RKO (cell line): ENCODE data around the gene GRIP1.
A peak's percentile ranks its signal among the peaks of the same experiment; 100 is the strongest.

Experiments
- DNase-seq: peaks from one replicate; pipeline ENCODE4 v3.0.0-alpha.2; 2016; ENCODE audit warnings: low spot score

The GRIP1 gene

DNA sequence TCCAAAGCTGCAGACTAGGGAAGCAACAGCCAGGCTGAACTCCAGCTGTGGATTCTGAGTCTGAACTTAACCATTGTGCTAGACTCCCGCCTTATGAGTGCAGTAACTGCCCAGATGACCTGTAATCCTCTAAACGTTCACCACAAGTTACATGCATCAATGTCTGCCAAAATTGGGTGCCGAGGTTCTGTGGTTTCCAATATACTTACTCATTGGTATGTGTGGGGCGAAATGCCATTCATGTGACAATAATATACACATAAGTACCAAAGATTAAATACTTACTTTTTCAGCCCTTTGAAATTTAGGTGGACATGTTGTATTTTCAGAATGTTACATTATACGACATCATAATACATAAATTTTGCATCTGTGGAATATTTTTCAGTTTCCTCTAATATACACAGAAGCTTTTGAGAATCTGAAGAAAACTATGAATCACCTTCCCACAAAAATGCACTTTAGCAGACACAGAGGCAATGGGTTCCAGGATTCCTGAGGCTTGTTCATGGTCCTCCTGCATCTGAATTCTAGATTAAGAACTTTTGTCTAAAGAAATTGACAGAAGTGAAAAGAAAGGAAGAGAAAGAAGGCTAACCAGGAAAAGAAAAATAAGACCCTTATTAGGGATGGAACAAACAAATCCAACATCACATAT lies 31.7 kb downstream of the GRIP1 start:
- DNase-seq: peak; percentile 68

- no peak for DNase-seq
Measured at GRCh38 chr12:66644151-66644550, 34.7 kb downstream of the GRIP1 start.

DNA sequence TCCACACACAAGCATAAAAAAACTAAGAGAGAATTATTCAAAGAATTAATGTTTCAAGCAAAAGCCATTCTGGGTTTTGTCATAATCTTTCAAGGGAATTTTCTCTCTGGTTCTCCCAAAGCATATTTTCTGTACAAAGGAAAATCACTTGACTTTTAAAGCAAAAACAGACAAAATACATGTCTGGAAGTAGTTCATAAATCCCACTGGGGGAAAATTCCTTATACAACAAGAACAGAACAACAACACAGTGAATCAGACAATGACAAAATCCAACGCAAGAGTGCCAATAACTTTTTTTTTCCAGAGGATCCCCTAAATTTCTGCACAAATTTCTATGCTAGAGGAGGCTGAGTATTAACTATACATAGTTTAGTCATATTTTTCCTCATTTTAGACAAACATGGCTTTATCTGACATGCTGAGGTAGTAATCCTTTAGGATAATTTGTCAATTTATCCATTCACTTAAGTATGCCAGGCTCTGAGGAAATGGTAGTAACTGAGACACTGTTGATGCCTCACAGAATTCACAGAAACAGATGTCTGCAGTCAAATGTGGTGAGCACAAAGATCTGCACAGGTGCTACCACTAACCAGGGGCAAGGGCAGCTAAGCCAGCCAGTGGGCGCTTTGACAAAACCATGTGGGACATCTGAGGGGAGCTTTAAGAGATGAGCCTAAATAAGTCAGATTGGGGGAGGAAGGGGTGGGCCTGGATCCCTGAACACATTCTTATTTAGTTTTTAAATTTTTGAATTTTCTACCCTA lies 38.0 kb downstream of the GRIP1 start:
- DNase-seq: no peak

GRCh38 chr12:66638666-66639065 lies 40.2 kb downstream of the GRIP1 start:
- no peak for DNase-seq

- DNase-seq: no peak
Measured at GRCh38 chr12:66637699-66638301, 41.1 kb downstream of the GRIP1 start.

DNA sequence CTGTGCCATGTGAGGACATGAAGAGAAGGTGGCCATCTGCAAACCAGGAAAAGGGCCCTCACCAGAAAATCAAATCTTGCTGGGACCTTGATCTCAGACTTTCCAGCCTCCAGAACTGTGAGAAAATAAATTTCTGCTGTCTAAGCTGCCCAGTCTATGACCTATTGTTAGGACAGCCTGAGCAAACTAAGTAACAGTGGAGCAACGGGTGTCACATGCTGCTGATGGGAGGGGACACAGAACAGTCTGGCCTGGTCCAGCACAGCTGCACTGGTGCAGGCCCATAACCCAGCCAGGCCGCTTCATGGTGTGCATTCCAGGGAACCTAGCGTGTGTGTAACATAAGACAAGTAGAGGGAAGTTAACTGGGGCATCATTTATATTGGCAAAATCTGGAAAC lies 42.1 kb downstream of the GRIP1 start:
- DNase-seq: no peak

DNA sequence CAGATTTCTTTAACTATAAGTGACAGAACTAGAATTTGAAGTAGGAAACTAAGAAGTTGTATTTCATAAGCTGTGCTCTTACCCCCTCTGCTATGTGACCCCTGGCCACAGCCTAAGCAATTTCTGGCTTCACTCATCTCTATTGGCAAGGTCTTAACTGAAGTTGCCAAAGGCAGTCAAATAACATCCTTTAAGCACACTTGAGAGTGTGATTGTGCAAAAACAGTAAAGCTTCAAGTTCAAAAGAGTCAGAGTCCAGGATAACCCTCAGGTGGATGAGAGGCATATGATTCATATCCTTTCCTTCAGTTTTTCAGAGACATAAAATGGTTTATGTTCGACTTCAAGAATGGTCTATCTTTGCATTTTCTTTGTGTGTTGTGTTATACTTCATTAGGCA lies 45.2 kb downstream of the GRIP1 start:
- no peak for DNase-seq

DNA sequence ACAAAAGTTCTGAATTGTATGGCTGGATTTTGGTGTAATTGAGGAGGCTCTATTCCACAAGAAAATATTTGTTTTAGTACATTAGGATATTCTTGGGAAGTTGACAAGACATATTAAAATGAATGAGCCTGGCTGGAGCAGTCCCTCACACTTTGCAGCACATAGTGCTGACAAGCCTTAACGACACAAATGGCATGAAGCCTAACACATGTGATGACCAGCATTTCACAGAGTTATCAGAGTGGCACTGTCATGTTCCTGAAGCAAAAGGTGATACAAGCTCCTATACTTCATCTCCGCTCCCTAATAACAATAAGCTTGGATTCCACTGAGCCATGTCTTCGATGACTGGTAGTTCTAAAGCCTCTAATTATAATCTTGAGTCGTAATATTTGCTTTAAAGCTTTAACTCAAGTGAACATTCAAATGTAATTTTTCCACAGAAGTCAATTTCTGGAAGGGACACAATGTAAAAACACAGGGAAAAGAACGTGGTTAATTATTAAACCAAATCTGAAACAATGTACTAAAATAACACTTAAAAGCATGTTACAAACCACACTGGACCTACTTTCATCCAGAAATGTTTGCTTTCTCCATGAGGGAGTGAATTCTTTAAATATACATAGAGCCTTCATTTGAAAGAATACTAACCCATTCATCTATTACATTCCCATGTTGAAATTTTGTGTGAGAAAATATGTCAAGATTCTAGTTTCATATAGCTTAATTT lies 49.6 kb downstream of the GRIP1 start:
- DNase-seq: no peak

- DNase-seq: no peak
Measured at GRCh38 chr12:66627988-66628317, 50.9 kb downstream of the GRIP1 start.

DNA sequence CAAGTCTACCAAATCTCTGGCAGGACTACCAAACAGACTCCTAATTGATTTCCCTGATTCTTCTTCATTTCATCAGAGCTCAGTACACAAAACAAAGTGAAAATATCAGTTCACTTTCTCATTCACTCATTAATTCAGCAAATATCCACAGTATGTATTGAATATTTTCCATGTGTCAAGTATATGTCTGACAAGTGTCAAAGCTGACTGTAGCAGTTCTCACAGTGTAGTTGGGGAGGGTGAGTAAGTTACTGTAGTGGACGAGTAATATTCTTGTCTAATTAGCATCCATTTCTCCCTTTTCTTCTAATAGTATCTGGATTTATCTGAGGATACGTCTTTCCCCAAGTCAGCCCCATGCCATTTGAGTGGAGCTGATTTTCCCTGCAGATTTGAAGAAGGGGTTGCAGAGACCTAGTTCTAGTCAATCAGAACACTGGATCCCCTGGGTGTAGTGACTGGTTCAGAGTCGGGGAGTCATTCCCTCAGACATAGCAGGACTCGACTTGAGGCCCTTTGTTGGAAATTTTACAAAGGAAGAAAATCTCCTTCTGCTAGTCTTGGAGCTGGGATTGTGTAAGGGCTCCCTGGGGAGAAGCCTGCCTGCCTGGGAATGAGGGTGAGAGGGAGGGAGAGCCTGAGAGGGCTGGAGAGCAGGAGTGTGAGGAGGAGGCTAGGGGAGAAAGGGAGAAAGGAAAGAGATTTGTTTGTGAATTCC lies 51.4 kb downstream of the GRIP1 start:
- DNase-seq: no peak

DNA sequence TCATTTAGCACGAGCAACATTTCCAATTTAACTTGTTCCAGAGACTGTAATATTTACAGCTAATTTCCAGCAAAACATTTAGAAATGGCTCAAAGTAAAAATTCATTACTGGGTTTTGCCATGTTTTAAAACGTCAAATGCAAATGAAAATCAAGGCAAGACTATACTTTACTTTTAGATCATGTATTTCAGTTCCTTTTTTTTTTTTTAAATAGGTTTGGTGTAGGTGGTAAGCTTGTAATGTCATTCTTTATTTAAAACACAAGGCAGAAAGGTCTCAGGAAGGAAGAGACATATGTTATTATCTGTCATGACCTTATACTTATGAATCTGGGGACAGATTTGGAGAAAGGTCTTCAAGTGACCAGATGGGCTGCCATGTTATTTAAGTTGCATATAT lies 54.1 kb downstream of the GRIP1 start:
- DNase-seq: no peak

- peak; percentile 11 for DNase-seq
Measured at GRCh38 chr12:66623455-66623854, 55.4 kb downstream of the GRIP1 start.

GRCh38 chr12:66620688-66621087 lies 58.2 kb downstream of the GRIP1 start:
- no peak for DNase-seq

DNA sequence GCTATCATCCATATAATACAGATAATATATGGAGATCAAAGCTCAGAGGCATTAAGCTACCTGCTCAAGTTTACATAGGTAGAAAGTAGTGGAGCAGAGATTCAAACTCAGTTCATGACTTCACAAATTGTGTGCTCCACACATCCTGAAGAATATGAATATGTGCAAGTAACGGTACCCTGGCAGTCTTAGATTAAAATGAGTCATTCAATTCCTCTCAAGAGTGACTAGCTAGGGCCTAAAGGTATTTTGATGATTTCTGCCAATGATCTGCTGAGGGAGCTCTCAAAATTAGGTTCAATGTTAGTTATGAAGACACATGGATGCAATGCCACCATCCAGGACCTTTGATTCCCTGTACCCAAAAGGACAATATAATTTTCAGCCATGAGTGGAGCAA lies 58.9 kb downstream of the GRIP1 start:
- DNase-seq: peak; percentile 24

- no peak for DNase-seq
Measured at GRCh38 chr12:66617991-66618390, 60.9 kb downstream of the GRIP1 start.

GRCh38 chr12:66612090-66612775 lies 66.6 kb downstream of the GRIP1 start:
- DNase-seq: no peak

DNA sequence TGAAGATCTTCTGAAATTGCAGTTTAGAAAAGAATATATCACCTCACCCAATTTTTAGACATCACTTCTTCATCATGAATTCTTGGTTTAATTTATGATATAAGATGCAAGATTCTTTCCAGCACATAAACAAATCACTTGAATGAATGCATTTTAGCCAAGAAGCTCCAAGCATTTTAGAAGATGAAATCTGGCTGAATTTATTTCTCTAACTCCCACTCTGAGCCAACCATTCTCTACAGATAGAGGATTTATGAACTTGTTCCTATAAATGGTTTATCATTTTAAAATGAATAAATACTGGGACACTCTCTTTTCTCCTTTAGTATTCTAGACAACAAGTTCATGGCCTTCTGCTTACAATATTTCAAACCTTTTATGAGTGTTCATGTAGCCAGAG lies 71.7 kb downstream of the GRIP1 start:
- no peak for DNase-seq

DNA sequence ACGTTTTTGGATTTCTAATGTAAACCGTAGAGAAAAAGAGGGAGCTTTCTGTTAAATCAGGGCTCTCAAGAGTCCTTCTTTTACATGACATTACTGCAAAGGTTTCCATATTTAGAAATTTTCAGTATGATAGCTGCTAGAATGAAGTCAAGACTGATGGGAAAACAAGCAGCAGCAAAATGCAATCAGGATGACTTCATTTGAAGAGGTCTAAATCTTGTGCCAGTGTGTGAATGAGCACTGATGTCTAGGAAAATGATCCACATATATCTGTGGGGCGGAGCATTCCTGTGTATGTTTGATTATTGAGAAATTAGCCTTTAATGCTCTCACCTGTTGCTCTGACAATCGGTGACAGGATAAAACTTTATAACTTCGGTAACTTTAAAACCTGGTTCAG lies 73.6 kb downstream of the GRIP1 start:
- no peak for DNase-seq

DNA sequence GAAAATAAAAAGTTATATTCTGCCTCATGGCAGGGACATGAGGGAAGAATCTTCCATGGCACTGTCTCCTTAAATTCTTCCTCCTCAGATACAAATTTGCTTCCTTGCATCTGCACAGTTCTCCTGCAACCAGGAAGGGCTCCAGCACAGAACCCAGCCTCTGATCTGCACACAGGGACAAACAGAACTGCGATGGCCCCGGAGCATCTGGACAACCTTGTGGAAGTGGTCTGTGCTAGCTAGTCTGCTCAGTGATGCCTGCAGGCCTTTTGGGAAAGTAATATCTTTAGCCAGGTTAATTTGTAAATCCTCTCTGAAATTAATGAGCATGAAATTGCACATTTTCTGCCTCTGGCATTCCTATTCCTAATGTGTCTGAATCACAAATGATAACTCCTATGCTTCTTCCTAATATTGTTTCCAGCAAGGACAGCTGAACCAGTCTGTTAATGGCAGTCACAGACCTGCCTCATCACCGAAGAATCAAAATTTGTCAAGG lies 74.8 kb downstream of the GRIP1 start:
- no peak for DNase-seq

- DNase-seq: no peak
Measured at GRCh38 chr12:66603461-66603860, 75.4 kb downstream of the GRIP1 start.

GRCh38 chr12:66602483-66603143 lies 76.3 kb downstream of the GRIP1 start:
- no peak for DNase-seq
